ENCODE results near the gene ZDHHC11B.

DNA sequence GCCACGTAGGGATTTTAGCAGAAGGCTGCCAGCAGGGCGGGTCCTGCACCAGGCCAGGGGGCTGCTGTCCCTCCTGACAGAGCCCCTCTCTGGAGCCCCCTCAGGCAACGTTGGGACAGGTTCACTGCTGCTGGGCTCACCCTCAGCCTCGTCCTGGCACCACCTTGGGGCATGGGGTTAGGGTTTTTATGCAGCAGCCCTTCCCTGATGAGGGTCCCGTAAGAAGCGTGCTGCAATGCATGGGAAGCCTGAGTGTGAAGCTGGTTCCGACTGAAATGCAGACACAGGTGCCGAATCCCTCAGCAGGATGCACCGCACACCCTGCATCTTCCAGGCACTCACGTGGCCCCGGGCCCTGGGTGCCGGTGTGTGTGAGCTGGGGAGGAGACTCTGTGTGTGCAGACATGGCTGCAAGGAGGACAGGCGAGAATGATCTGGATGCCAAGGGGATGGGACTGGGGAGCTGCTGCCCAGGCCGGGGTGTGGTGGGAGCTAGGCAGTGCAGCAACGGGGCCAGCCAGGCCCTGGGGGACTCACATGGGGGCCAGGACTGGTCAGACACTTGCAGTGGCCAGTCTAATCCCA lies 27.1 kb downstream of the ZDHHC11B start:
- no peak for TF ChIP-seq SUZ12 (IDR thresholded peaks at IDR 0.05; ENCODE audit: extremely low read depth, insufficient read depth, insufficient read length)
- TF ChIP-seq YY1 (IDR thresholded peaks at IDR 0.05; ENCODE audit: insufficient read depth, insufficient read length), result no peak
- no peak for TF ChIP-seq ZNF274 (IDR thresholded peaks at IDR 0.05; ENCODE audit: low read depth, low read length)
